ENCODE measurements around the gene DCTN3. TPM values are rescaled to one million over a fixed set of nuclear protein-coding genes. Genes with fewer than 3 reads are reported as not detected.

Gene DCTN3
- total and polyA plus RNA-seq, 9 of the 15 experiments (the other 6 are each of a cell fraction or from before 2014, with no cell fraction given), result 11.0 to 51.0 (median 41.9) TPM

- TF ChIP-seq MEIS2 (IDR thresholded peaks at IDR 0.05; ENCODE audit: partially characterized antibody), result peak; percentile 78
- TF ChIP-seq, protein P1, sequence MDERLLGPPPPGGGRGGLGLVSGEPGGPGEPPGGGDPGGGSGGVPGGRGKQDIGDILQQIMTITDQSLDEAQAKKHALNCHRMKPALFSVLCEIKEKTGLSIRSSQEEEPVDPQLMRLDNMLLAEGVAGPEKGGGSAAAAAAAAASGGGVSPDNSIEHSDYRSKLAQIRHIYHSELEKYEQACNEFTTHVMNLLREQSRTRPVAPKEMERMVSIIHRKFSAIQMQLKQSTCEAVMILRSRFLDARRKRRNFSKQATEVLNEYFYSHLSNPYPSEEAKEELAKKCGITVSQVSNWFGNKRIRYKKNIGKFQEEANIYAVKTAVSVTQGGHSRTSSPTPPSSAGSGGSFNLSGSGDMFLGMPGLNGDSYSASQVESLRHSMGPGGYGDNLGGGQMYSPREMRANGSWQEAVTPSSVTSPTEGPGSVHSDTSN (CRISPR knock-in tag; IDR thresholded peaks at IDR 0.05; ENCODE audit: low read depth), result no peak
- TF ChIP-seq, protein P1 (tag; conservative IDR thresholded peaks at IDR 0.05; ENCODE audit: low read depth), result peak; percentile 80
- no peak for TF ChIP-seq PCBP1 (IDR thresholded peaks at IDR 0.05; ENCODE audit: low read depth, low read length, poor library complexity, severe bottlenecking)
- TF ChIP-seq, protein P2, sequence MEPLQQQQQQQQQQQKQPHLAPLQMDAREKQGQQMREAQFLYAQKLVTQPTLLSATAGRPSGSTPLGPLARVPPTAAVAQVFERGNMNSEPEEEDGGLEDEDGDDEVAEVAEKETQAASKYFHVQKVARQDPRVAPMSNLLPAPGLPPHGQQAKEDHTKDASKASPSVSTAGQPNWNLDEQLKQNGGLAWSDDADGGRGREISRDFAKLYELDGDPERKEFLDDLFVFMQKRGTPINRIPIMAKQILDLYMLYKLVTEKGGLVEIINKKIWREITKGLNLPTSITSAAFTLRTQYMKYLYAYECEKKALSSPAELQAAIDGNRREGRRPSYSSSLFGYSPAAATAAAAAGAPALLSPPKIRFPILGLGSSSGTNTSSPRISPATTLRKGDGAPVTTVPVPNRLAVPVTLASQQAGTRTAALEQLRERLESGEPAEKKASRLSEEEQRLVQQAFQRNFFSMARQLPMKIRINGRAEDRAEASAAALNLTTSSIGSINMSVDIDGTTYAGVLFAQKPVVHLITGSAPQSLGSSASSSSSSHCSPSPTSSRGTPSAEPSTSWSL (CRISPR knock-in tag; IDR thresholded peaks at IDR 0.05; ENCODE audit: borderline replicate concordance), result no peak
- TF ChIP-seq LCOR (CRISPR knock-in tag; IDR thresholded peaks at IDR 0.05), result peak; percentile 62; the same call in 1 of the 2 replicates
- peak in 2 of 3 experiments; percentile 67 to 79 for TF ChIP-seq YY1 (IDR thresholded peaks at IDR 0.05; ENCODE audit: borderline replicate concordance in 1 of 3, control insufficient read depth in 1 of 3, extremely low read depth in 1 of 3, insufficient read depth in 3 of 3, insufficient read length in 1 of 3, insufficient replicate concordance in 2 of 3, low read depth in 1 of 3, low read length in 2 of 3)
- TF ChIP-seq BRF1 (IDR thresholded peaks at IDR 0.05; ENCODE audit: borderline replicate concordance, extremely low read depth, insufficient read length), result no peak
- TF ChIP-seq PURB (CRISPR knock-in tag; IDR thresholded peaks at IDR 0.05; ENCODE audit: low read depth), result no peak
- TF ChIP-seq THRAP3 (IDR thresholded peaks at IDR 0.05; ENCODE audit: borderline replicate concordance), result no peak
- TF ChIP-seq RCOR1 (IDR thresholded peaks at IDR 0.05; ENCODE audit: borderline replicate concordance in 1 of 2, low read depth in 2 of 2, low read length in 2 of 2), result peak in 1 of 2 experiments; percentile 61; a peak in 1 of 4 replicates
- no peak for TF ChIP-seq MEF2A (IDR thresholded peaks at IDR 0.05; ENCODE audit: control insufficient read depth, low read depth, low read length)
- peak; percentile 56 for TF ChIP-seq JUND (IDR thresholded peaks at IDR 0.05; ENCODE audit: borderline replicate concordance, low read depth, low read length)
- TF ChIP-seq JUND (tag; IDR thresholded peaks at IDR 0.05; ENCODE audit: borderline replicate concordance, low read depth, low read length), result peak; percentile 30; the same call in 1 of the 3 replicates
- TF ChIP-seq ZNF184 (CRISPR knock-in tag; IDR thresholded peaks at IDR 0.05), result no peak
Observed at GRCh38 chr9:34620061-34620994, at the start of gene DCTN3 (continued).

Measured in K562 (cell line).